IPS-18c (cell line): ENCODE measurements around the gene CA9.

Source experiments
- H3K4me3 ChIP-seq: 2 replicates; pipeline ENCODE4 v1.7.0; 2013; ENCODE audit warnings: low read depth, mild to moderate bottlenecking, low read length, moderate library complexity; ENCODE audit not compliant: insufficient read depth
- H3K9me3 ChIP-seq: one replicate; pipeline ENCODE4 v1.6.1; 2013; ENCODE audit warnings: mild to moderate bottlenecking, low read length, moderate library complexity; ENCODE audit not compliant: control insufficient read depth, insufficient read depth

CA9 gene

DNA sequence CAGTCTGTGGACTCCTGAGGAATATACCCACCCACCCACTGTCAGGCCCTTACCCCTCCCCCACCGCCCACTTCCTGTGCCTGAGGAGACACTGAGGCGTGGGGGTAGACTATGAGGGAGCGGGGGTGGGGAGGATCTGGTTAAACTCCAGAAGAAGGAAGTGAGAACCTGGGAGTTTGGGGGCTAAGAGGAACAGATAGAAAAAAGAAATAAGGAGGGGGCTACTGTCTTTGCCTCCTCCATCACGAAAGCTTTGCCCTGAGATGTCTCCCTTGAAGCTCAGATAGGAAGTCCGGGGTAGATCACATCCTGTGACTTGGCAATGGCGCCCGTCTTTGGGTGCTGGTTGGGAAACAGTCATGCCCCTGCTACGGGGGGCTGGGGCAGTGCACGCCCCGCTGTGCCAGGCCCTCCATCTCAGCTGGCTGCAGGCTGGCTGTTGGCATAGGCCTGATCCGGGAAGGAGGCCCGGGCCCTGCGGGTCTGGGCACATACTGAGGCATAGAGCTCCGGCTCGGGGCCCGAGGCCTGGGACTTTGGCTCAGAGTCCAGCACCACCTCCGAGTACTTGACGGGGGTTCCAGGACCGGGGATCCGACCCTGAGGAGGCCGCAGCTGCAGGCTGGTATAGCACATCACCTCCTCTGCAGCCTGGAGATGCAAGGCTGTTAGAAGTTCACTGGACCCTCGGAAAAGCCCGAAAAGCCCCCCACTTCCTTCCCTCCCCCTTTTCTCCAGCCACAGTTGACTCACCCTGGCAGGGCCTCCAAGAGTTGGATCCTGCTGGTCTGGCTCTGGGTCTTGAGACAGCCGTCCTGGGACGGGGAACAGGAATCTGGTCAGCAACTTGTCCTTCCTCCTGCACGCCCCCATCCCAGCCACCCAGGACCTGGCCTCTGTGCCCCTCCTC lies 24.0 kb upstream of the CA9 start:
- Histone ChIP-seq H3K4me3 (no peak overlapping the region), H3K9me3 (no peaks in the 10 kb centered on the region)

GRCh38 chr9:35650341-35651158 lies 23.2 kb upstream of the CA9 start, which contains the start of gene SIT1:
Gene SIT1 (minus strand): TSS chr9:35650931. CDS start chr9:35650853, 78 bp downstream.
- peak within 1 kb of the TSS; percentile 16; the same call in 1 of the 2 replicates for H3K4me3 ChIP-seq
- H3K9me3 ChIP-seq, result no peaks in the 10 kb centered on the region

- Histone ChIP-seq H3K4me3 (no peak overlapping the region), H3K9me3 (no peaks in the 10 kb centered on the region)
These were observed 21.5 kb upstream of the CA9 start for GRCh38 chr9:35651956-35652828.

- no peak overlapping the region for H3K4me3 ChIP-seq
- H3K9me3 ChIP-seq, result no peaks in the 10 kb centered on the region
These were observed 20.9 kb upstream of the CA9 start for GRCh38 chr9:35652829-35653209.

GRCh38 chr9:35653611-35654010 lies 20.1 kb upstream of the CA9 start:
- H3K9me3 ChIP-seq, result no peaks in the 10 kb centered on the region

DNA sequence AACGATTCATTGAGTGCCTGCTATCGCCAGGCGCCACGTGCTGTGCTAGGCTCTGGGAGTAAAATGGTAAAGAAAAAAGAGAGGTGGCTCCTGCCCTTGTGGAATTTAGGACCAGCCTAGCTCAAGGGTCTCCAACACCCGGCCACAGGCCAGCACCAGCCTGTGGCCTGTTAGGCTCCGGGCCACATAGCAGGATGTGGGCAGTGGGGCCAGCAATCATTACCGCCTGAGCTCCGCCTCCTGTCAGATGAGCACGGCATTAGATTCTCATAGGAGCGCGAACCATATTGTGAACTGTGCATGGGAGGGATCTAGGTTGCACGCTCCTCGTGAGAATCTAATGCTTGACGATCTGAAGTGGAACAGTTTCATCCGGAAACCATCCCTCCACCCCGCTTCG lies 17.4 kb upstream of the CA9 start:
- no peak overlapping the region for H3K4me3 ChIP-seq
- H3K9me3 ChIP-seq, result no peaks in the 10 kb centered on the region

More at GRCh38 chr9:35653611-35654010, 20.1 kb upstream of the CA9 start:
- no peak overlapping the region for H3K4me3 ChIP-seq

GRCh38 chr9:35656831-35657545 lies 16.7 kb upstream of the CA9 start:
- no peaks in the 10 kb centered on the region for H3K9me3 ChIP-seq
- peak overlapping the region; percentile 35 for H3K4me3 ChIP-seq

DNA sequence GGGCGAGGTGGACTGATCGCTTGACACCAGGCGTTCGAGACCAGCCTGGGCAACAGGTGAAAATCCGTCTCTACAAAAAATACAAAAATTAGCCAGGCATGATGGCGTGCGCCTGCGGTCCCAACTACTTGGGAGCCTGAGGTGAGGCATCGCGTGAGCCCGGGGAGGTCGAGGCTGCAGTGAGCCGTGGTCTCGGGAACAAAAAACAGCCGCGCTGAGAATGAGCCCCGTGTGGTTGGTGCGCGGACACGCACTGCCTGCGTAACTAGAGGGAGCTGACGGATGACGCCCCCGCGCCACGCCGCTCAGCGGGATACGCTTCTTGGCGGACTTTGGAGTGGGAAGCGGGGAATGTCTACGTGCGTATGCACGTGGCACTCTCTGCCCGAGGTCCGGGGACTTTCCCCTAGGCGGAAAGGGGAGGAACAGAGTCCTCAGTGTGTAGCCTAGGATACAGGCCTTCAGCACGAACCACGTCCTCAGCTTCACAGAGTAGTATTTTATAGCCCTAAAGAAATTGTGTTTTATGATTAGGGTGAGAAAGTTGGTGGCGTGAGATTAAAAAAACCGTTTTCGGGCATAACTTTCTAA lies 16.1 kb upstream of the CA9 start, which contains the start of gene RMRP:
Gene RMRP (minus strand): TSS at position 474 of the 591 bp plus-strand sequence.
- Histone ChIP-seq H3K4me3 (peak within 1 kb of the TSS; percentile 92), H3K9me3 (no peaks in the 10 kb centered on the region)

GRCh38 chr9:35658137-35658967 lies 15.4 kb upstream of the CA9 start, which contains the start of gene CCDC107:
Gene CCDC107 (plus strand): TSS chr9:35658292. CDS start chr9:35658380, 88 bp downstream.
- H3K4me3 ChIP-seq, result peak within 1 kb of the TSS; percentile 92
- H3K9me3 ChIP-seq, result no peaks in the 10 kb centered on the region

GRCh38 chr9:35658968-35659220 lies 14.8 kb upstream of the CA9 start:
- no peaks in the 10 kb centered on the region for H3K9me3 ChIP-seq
- H3K4me3 ChIP-seq, result peak overlapping the region; percentile 92

- H3K4me3 ChIP-seq, result no peak overlapping the region; the same call in 1 of the 2 replicates
- no peaks in the 10 kb centered on the region for H3K9me3 ChIP-seq
These were observed 14.4 kb upstream of the CA9 start for GRCh38 chr9:35659340-35659739.

DNA sequence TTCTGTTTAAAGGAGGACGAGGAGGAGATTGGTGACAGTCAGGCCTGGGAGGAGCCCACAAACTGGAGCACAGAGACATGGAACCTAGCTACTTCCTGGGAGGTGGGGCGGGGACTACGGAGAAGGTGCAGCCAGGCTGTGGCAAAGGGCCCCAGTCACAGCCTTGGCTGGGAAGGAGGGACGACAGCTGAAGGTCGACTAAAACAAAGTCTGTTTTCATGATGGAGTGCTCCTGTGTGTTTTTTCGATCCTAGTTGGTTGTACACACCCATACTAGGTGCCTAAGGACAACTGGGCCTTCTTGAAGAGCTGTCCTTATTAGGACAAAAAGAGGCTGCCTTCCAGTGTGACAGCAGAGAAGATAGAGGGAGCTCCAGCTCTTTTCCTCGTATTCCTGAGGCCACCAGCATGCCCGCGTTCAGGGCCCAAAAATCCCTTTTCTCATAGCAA lies 12.7 kb upstream of the CA9 start:
- no peaks in the 10 kb centered on the region for H3K9me3 ChIP-seq

GRCh38 chr9:35661756-35662350 lies 11.9 kb upstream of the CA9 start:
- no peak overlapping the region for H3K4me3 ChIP-seq

More for the DNA sequence above, 12.7 kb upstream of the CA9 start:
- no peak overlapping the region for H3K4me3 ChIP-seq

GRCh38 chr9:35662437-35662836 lies 11.3 kb upstream of the CA9 start:
- H3K9me3 ChIP-seq, result no peaks in the 10 kb centered on the region
- no peak overlapping the region for H3K4me3 ChIP-seq

More at GRCh38 chr9:35661756-35662350, 11.9 kb upstream of the CA9 start:
- H3K9me3 ChIP-seq, result no peaks in the 10 kb centered on the region
